Left lobe of liver (tissue), 2 donors: ENCODE data around the gene RERG. TPM values are rescaled to one million over a fixed set of nuclear protein-coding genes. Genes with fewer than 3 reads are reported as not detected.
A peak's percentile ranks its signal among the peaks of the same experiment; 100 is the strongest.

ENCODE experiments used
- ATAC-seq: fragments of 200-7000 bp; cut with Tn5 transposase; one replicate; pipeline ENCODE4 v1.9.1; 2020; ENCODE audit warnings: mild to moderate bottlenecking, moderate library complexity
- DNase-seq: peaks from one replicate; pipeline ENCODE4 v3.0.0-alpha.2; 2020; ENCODE audit warnings: low spot score
- total RNA-seq: library from RNA; stranded (reverse); gene quantifications from one replicate; pipeline ENCODE4 v1.2.1, GENCODE V29; 2021
- donor health status: DM: no; HTN: no; CAD: no; lungs with moderate emphysema.
- donor health status: DM: no; HTN: yes; CAD: no.

RERG gene
- total RNA-seq, 1 donor from 2014 or later: 1.5 TPM

DNA sequence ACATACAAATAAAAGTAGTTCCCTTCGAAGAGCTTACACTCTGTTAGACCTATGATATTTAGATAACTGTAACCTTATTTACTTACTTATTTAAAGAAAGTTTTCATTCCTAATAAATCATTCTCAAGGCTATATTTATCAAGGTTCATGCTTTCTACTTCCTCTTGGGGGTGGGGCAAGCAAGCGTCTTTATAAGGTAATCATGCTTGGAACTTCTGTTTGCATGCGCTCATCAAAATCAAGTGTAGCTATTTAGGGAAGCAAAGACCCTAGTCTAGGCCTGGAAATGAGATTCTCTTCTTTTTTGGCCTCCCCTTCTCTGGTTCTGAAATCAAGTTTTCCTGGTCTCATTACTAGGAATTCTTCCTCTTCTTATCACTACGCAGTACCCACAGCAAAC, 766 bp downstream of the RERG start:
- ATAC-seq (no peak), DNase-seq (no peak)

GRCh38 chr12:15218794-15219193, 2.4 kb downstream of the RERG start:
- no peak for ATAC-seq
- no peak for DNase-seq

GRCh38 chr12:15216036-15216889, 5.0 kb downstream of the RERG start:
- no peak for ATAC-seq
- DNase-seq: no peak

DNA sequence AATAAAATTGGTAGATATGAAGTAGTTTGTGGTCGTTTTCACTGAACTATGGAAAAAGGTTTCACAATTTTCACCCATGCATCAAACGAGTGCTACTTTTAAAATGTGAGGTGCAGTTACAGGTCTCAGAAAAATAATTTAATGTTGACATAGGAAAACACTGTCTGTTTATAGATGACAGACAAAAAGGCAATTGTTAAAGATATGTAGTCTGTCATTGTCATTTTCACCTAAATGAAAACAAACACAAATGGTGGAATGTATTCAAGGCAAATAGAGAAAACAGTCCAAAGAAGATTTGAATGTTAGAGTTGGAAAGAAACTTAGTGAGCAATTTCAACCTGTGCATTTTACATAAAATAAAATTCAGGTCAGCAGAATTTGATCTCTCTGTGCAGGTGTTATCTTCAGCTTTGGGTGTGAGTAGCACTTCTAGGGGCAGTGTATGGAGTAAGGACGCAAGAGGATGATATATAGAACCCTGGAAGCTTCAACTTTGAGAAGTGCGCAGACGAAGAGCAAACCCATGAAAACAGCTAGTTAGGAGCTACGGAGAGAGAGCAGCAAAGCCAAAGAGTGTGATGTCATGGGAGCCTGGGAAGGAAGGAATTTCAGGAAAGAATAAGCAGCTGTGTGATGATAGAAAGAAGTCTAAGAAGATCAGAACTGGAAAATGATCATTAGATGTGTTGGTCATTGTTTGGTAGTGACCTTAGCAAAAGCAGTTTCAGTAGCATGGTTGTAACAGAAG, 6.2 kb downstream of the RERG start:
- ATAC-seq (no peak), DNase-seq (no peak)

DNA sequence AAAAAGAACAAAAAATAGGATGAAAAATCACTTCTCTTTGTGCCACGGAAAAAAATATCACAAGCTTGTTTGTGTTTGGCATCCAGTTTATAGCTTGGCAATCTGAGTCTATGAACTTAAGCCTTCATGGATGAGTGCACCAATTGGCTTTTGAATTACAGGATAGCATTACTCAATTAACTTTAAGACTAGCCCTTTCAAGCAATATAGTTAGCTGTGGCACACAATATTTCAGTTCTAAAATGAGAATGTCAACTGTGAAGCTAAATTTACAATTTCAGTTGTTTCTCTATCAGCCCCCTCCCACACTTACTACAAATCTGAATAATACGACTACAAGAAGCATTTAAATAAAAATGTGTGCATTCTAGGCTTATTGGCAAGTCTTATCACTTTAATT, 8.3 kb downstream of the RERG start:
- DNase-seq (no peak), ATAC-seq (no peak)

- peak; percentile 33 for ATAC-seq
- no peak for DNase-seq
Measured at GRCh38 chr12:15209782-15210181, 11.4 kb downstream of the RERG start.

GRCh38 chr12:15208871-15209656, 12.2 kb downstream of the RERG start:
- ATAC-seq (no peak), DNase-seq (no peak)

GRCh38 chr12:15208140-15208539, 13.1 kb downstream of the RERG start:
- ATAC-seq (peak; percentile 43), DNase-seq (no peak)

- DNase-seq (no peak), ATAC-seq (no peak)
Measured at GRCh38 chr12:15206831-15207389, 14.3 kb downstream of the RERG start.

DNA sequence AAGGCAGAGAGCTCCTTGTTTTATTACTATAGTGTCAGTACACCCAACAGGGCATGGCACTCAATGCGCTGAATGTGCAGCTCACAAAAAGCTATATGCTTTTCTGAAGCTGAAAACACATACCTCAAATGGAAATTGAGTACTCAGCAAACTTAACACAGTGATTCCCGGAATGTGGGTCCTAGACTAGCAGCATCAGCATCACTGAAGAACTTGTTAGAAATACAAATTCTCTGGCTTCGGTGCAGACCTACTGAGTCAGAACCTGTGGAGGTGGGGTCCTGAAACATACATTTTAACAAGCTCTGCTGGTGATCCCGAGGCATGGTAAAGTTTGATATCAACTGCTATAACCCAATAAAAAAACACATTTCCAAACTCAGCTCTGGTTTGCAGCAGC, 14.9 kb downstream of the RERG start:
- ATAC-seq (no peak), DNase-seq (no peak)

- no peak for DNase-seq
- no peak for ATAC-seq
Measured at GRCh38 chr12:15205341-15206010, 15.7 kb downstream of the RERG start.

- DNase-seq: no peak
- no peak for ATAC-seq
Measured at GRCh38 chr12:15201456-15201855, 19.8 kb downstream of the RERG start.

DNA sequence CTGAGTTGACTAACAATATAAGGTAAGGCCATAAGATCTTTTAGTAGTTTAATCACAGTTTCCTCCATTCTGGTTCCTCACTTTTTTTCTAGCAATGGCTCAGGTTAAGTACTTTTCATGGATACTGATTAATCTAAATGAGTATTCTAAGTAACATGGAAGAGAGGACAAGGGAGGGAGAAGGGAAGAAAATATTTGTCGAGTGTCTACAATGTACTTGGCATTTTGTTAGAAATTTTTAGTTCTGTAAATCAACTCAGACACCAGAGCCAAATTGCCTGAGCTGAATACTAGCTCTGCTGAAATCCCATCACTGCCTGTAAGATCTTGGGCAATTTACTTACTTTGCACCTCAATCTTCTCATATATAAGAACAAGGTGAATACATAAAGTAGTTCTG, 20.2 kb downstream of the RERG start:
- DNase-seq (no peak), ATAC-seq (no peak)

- no peak for DNase-seq
- ATAC-seq: no peak
Measured at GRCh38 chr12:15200641-15201040, 20.6 kb downstream of the RERG start.

DNA sequence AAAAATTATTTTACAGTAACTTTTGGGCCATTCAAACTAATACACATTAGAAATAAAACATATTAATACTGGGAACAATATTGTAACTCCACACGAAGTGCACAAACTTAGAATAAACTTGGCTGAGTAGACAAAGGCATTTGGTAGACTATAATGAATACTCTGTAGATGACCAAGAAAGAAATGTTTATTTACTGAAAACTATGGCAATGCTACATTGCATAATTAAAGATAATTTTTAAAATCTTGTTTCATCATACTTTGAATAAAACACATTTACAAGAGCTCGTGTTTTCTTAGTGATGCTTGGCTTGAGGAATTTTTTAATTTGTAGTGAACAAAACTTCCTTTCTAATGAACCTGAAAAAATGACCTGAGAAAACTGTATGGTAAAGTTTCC, 21.3 kb downstream of the RERG start:
- no peak for DNase-seq
- ATAC-seq: no peak

DNA sequence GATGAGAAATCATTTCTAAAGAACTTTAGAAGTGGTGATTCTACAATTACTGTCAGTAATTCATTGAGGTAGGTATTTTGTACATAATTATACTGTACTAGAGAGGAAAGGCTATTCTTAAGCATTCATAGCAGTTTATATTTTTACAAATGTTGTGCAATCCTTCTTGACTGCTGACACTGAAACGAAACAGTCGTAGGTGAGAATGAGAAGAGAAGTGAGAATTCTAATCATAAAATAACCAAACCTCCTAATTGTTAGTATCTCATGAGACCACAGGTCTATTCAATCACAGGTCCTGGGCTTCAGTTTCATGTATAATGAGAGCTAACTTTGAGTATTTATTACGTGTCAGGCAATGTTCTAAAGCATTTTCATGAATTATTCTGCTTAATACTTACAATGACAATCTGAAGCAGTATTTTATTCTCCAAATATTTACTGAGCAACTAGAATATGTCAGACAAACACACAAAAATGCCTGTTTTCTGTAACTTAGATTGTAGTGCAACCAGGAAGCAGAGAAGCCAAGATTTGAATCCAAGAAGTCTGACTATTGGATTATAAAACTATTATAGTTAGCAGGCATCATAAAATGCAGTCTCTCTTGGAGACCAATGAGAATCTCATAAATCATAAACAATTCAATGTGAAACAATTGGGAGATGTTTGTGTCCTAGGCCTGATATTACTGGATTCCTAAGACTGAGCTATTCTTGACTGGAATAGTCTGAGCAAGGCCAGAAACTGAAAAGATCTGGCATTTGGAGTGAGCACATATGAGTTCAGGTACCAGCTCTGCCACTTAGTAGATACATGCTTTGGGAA, 24.3 kb downstream of the RERG start:
- no peak for DNase-seq
- ATAC-seq: no peak

DNA sequence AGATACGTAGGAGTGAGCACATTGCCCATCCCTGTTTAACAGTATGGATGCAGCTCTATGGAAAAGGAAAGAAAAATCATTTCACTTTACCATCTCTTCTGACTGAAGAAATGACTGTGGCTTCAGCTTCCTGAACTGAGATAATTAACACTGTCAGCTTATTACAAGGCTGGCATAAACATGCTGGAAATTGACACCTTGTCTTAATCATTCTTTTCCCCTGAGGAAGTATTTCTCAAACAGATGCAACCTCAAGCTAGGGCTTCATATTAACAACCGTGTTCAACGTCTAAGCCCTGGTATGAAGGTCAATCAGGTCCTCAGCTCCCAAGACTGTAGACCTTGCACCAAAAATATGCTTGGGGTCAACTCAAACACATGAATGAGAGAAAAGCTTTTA, 25.0 kb downstream of the RERG start:
- no peak for ATAC-seq
- no peak for DNase-seq

DNA sequence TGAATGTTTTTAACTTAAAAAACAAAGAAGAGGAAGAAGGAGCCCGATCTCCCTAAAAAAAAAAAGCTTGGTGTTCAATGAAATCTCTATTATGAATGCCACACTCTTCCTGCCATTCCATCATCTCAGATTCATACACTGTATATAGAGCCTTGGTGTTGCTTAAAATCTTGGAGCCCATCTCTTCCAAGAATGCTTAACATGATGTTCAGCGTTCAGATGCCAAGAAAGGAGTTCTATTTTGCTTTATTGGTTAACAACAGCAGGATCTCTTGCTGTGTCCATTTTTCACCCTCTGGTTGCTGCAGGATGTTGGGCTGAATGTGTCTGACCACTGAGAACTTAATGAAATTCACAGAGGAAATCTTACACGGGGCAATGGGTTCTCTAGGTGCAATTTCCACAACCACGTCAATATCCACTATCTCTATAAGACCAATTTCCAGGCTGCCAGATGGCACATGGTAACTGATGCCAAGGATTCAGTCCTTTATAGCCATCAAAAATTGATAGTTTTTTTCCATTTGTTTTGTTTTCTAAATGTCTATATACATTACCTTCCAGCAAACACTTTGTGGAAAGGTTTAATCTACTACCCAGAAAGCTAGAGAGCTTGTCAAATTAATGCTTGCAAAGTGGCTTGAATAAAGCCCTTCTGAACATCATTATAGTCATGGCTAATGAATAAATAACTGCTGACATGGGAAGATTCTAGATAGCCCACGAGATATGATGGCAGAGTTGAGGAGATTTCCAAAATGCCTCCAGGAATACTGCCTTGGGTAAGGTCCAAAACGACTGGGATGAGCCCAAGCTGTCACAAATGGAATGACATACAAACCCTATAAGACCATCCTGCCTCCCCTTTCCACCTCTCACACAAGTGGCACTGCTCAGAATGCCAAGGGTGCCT, 26.5 kb downstream of the RERG start:
- ATAC-seq (no peak), DNase-seq (no peak)

DNA sequence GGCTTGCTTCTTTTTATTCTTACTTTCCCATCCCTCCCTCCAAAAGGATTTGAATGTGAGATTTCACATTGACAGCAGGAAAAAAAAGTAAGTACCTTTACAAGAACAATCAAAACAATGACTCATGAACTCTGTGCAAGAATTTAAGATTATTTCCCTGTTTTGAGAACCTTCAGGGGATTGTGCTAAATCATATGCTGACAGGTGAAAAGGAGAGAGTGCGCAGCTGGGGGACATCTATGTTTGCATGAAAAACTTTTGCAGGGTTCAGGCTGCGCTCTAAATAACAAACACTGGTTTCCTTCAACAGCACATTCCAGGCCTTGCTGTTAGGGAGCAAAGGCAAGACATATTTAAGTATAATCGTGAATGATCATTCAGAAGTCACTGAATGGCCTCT, 27.3 kb downstream of the RERG start:
- no peak for ATAC-seq
- DNase-seq: no peak
